Esophagus squamous epithelium (tissue), 5 donors: Measurements from ENCODE around the gene MYOCD. TPM values are rescaled to one million over a fixed set of nuclear protein-coding genes. Genes with fewer than 3 reads are reported as not detected.
A peak's percentile ranks its signal among the peaks of the same experiment; 100 is the strongest.

Experiments
- DNase-seq: peaks from one replicate; lab custom pipeline; 2025; lab: John Stamatoyannopoulos, UW
- H3K27ac ChIP-seq, 4 donors: fragments of 200-600 bp; sonication (generic); one replicate each; pipeline ENCODE4 v1.5.1; 2016 to 2019; ENCODE audit warnings: mild to moderate bottlenecking in 1 of 4
- H3K27me3 ChIP-seq, 4 donors: fragments of 200-600 bp; sonication (generic); 1 replicate in 3 of 4; 2 replicates in 1 of 4; pipeline versions ENCODE4 v1.5.1 to v1.6.0; 2017 to 2021; ENCODE audit warnings: antibody characterized with exemption in 1 of 4
- H3K36me3 ChIP-seq, 3 donors: fragments of 200-600 bp; sonication (generic); one replicate each; pipeline ENCODE4 v1.5.1; 2016 to 2019
- H3K4me1 ChIP-seq, 3 donors: fragments of 200-600 bp; sonication (generic); one replicate each; pipeline ENCODE4 v1.5.1; 2017 to 2019
- H3K4me3 ChIP-seq, 4 donors: fragments of 200-600 bp; sonication (generic); 1 replicate in 3 of 4; 2 replicates in 1 of 4; pipeline ENCODE4 v1.5.1; 2016 to 2019; ENCODE audit warnings: mild to moderate bottlenecking in 2 of 4, moderate library complexity in 1 of 4
- H3K9me3 ChIP-seq, 3 donors: fragments of 200-600 bp; sonication (generic); one replicate each; pipeline ENCODE4 v1.5.1; 2016 to 2019
- CTCF ChIP-seq, 6 experiments: fragments of 450-650 bp in 4 of 6; fragments of 200-600 bp in 2 of 6; sonication (generic) in 2 of 6; IDR thresholded peaks; one replicate each; pipeline ENCODE4 v1.5.1; 2016 to 2019; ENCODE audit warnings: antibody characterized with exemption in 6 of 6, mild to moderate bottlenecking in 4 of 6, moderate library complexity in 4 of 6
- POLR2A ChIP-seq, 4 donors: fragments of 450-650 bp; IDR thresholded peaks; one replicate each; pipeline ENCODE4 v1.6.1; 2017; ENCODE audit warnings: antibody characterized with exemption in 4 of 4, mild to moderate bottlenecking in 4 of 4, moderate library complexity in 3 of 4
- WGBS, 2 donors: methylation state at CpG; one replicate each; pipeline ENCODE4 v1.1.5; 2018; 5-methylcytosine and 5-hydroxymethylcytosine counted together
- intact Hi-C: fragments of 100-400 bp; cut with DNase I; formaldehyde crosslinking; loops from one replicate; pipeline ENCODE4 v1.15.0; 2022
- total RNA-seq, 4 donors: library from RNA; depleted of rRNA; stranded (reverse); fragments of >200 nt; gene quantifications; one replicate each; pipeline ENCODE4 v1.1.0, GENCODE V29; 2016
- donor health status: DM: yes; HTN: yes; CAD: no.

MYOCD gene
- total RNA-seq, 4 donors from 2014 or later: 2.3 to 27.5 (median 7.8) TPM

DNA sequence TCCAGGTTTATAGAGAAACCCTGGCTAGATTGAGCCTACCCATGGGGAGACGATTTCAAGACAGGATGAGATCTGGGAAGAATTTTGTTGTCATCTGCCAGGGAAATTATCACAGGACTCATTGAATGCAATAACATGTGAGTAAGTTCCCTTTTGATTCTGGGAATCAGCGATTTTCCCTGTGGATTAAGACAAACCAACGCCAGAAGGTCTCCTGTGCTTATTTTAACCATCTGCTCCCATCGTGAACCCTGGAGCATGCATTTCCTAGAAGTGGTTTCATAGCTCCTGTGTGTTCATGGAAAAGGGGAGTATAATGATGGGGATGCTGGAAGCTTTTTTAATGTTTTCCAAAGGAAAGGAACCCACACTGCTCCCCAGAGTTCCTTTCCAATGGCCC lies 102.6 kb downstream of the MYOCD start:
- Histone ChIP-seq H3K4me1 (no peaks in the 10 kb centered on the region), H3K27ac (no peak overlapping the region), H3K9me3 (no peaks in the 10 kb centered on the region), H3K4me3 (no peak overlapping the region), H3K36me3 (no peaks in the 10 kb centered on the region), H3K27me3 (peaks cover 0 to 10% (median 0%) of the 10 kb centered on the region in 4 donors)
- no peak for DNase-seq
- intact Hi-C loops: no loop called here
- no peak for TF ChIP-seq CTCF (IDR thresholded peaks at IDR 0.05)
- TF ChIP-seq POLR2A (IDR thresholded peaks at IDR 0.05): no peak
- 51 to 55% methylated on average over 4 of the region's 4 CpGs for WGBS, 2 donors

GRCh38 chr17:12769981-12770380 lies 104.3 kb downstream of the MYOCD start:
- H3K9me3 ChIP-seq: no peaks in the 10 kb centered on the region
- no peaks in the 10 kb centered on the region for H3K4me1 ChIP-seq
- TF ChIP-seq POLR2A (IDR thresholded peaks at IDR 0.05) (no peak), CTCF (IDR thresholded peaks at IDR 0.05) (no peak)
- DNase-seq: no peak
- H3K27ac ChIP-seq: no peak overlapping the region
- intact Hi-C loops: no loop called here
- H3K27me3 ChIP-seq: peaks cover 0 to 10% (median 0%) of the 10 kb centered on the region in 4 donors
- 92 to 94% methylated on average over 6 of the region's 6 CpGs for WGBS, 2 donors
- no peak overlapping the region for H3K4me3 ChIP-seq
- H3K36me3 ChIP-seq: no peaks in the 10 kb centered on the region

- TF ChIP-seq POLR2A (IDR thresholded peaks at IDR 0.05): no peak
- no peak for TF ChIP-seq CTCF (IDR thresholded peaks at IDR 0.05)
- 60 to 64% methylated on average over 1 of the region's 1 CpG for WGBS, 2 donors
- intact Hi-C loops: no loop called here
Observed at GRCh38 chr17:12773153-12773552, 107.5 kb downstream of the MYOCD start.

DNA sequence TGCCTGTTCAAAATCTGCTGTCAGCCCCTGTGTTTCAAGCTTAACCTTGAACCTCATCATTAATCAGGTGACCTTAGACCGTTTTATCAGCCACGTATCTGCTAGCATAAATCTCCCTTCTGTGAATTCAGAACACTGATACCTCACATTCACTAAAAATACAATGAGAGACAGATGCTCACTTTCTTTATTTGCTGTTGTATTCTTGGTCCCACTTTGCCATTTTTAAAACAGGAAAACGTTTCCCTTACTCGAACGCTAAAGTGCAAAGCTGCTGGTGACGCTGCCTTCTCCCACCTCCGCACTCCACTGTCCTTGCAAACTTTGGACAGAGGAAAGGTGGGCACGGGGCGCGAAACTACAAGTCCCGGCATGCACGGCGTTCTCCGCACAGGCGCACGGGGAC lies 123.4 kb downstream of the MYOCD start:
- H3K4me1 ChIP-seq: peaks cover 0 to 19% (median 7%) of the 10 kb centered on the region in 3 donors
- no peak for DNase-seq
- H3K4me3 ChIP-seq: peak overlapping the region; percentile 46 to 82 (median 66)
- H3K36me3 ChIP-seq: no peaks in the 10 kb centered on the region
- H3K27ac ChIP-seq: peak overlapping the region in 2 of 4 donors; percentile 60 to 80
- H3K9me3 ChIP-seq: no peaks in the 10 kb centered on the region
- intact Hi-C loops: no loop called here
- 0 to 2% methylated on average over 5 to 14 of the region's 16 CpGs for WGBS, 2 donors
- TF ChIP-seq CTCF (IDR thresholded peaks at IDR 0.05): no peak
- no peak for TF ChIP-seq POLR2A (IDR thresholded peaks at IDR 0.05)
- peaks cover 0 to 41% (median 0%) of the 10 kb centered on the region in 4 donors for H3K27me3 ChIP-seq

More at GRCh38 chr17:12773153-12773552, 107.5 kb downstream of the MYOCD start:
- H3K4me1 ChIP-seq: no peaks in the 10 kb centered on the region
- H3K9me3 ChIP-seq: no peaks in the 10 kb centered on the region
- no peaks in the 10 kb centered on the region for H3K36me3 ChIP-seq
- no peak for DNase-seq
- peaks cover 0 to 7% (median 0%) of the 10 kb centered on the region in 4 donors for H3K27me3 ChIP-seq
- H3K27ac ChIP-seq: no peak overlapping the region
- H3K4me3 ChIP-seq: no peak overlapping the region

DNA sequence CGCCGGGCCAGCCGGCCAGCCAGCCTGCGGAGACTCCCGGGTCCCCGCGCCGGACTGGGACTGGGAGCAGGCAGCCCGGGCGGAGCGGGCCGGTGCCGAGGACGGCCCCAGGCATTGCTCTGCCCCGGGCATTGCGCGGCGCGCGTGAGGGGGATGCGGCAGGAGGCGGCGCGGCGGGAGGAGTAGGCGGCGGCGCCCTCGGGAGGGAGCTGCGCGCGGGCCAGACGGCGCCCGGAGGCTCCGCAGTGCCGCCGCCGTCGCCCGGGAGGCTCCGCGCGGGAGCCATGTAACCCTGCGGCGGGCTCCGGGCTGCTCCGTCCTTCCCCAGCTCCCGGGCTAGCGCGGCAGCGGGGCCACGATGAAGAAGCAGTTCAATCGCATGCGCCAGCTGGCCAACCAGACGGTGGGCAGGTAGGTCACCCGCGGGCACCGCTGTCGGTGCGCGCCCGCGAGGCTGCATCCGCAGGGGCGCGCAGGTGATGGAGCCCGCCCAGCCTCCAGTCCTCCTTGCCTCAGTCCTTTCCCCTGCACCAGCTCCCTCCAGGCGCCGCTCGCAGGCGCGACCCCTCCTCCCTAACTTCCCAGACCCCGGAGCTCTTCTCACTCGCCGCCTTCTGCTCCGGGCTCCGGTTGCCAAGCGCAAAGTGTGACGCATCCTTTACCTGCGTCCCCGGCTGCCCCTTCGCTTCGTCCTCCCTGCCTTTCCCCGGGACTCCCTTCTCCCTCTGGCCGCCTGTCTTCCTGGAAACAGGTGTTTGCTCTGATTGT lies 124.0 kb downstream of the MYOCD start, which contains the start of gene ARHGAP44:
Gene ARHGAP44, plus strand, starts transcription at position 18 of the 768 bp plus-strand sequence. Its CDS starts 341 bp downstream, at position 359.
- Histone ChIP-seq H3K36me3 (no peaks in the 10 kb centered on the region), H3K27ac (peak within 1 kb of the TSS in 3 of 4 donors; percentile 4 to 80 (median 60)), H3K9me3 (no peaks in the 10 kb centered on the region), H3K4me1 (peaks cover 0 to 19% (median 7%) of the 10 kb centered on the region in 3 donors), H3K4me3 (peak within 1 kb of the TSS; percentile 46 to 82 (median 66)), H3K27me3 (peaks cover 0 to 41% (median 0%) of the 10 kb centered on the region in 4 donors)
- intact Hi-C loops: no loop called here
- DNase-seq: no peak
- WGBS, 2 donors: 1 to 4% methylated on average over 17 to 26 of the region's 86 CpGs
- no peak for TF ChIP-seq POLR2A (IDR thresholded peaks at IDR 0.05)
